Astrocyte (in vitro differentiated cells and primary cell): ENCODE results near the gene CCDC88B.
"Not testable (repeated sequence)": the region's sequence is repeated elsewhere in the genome, so short reads cannot be mapped to it uniquely, and the experiment has no call there.

Source experiments
- EZH2 ChIP-seq: IDR thresholded peaks from 2 replicates; pipeline ENCODE4 v1.6.1; 2012; ENCODE audit warnings: mild to moderate bottlenecking, low read length, inconsistent platforms; ENCODE audit not compliant: insufficient read depth
- TF ChIP-seq, protein P1 (sequence below): IDR thresholded peaks from 2 replicates; pipeline ENCODE4 v1.5.1; 2011; ENCODE audit warnings: low read depth, mild to moderate bottlenecking, inconsistent platforms, low read length, moderate library complexity; ENCODE audit not compliant: insufficient read depth

DNA sequence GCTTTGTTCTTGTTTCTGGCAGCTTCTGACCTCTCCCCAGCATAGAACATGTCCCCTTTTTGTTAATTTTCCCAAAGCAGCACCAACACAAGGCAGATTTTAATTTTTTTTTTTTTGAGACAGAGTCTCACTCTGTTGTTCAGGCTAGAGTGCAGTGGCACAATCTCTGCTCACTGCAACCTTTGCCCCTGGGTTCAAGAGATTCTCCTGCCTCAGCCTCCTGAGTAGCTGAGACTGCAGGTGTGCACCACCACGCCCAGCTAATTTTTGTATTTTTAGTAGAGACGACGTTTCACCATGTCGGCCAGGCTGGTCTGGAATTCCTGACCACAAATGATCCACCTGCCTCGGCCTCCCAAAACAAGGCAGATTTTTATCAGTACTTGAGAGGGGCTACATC is 32.2 kb upstream of the CCDC88B start:
- TF ChIP-seq EZH2 = not testable (repeated sequence)
- TF ChIP-seq, protein P1, sequence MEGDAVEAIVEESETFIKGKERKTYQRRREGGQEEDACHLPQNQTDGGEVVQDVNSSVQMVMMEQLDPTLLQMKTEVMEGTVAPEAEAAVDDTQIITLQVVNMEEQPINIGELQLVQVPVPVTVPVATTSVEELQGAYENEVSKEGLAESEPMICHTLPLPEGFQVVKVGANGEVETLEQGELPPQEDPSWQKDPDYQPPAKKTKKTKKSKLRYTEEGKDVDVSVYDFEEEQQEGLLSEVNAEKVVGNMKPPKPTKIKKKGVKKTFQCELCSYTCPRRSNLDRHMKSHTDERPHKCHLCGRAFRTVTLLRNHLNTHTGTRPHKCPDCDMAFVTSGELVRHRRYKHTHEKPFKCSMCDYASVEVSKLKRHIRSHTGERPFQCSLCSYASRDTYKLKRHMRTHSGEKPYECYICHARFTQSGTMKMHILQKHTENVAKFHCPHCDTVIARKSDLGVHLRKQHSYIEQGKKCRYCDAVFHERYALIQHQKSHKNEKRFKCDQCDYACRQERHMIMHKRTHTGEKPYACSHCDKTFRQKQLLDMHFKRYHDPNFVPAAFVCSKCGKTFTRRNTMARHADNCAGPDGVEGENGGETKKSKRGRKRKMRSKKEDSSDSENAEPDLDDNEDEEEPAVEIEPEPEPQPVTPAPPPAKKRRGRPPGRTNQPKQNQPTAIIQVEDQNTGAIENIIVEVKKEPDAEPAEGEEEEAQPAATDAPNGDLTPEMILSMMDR = not testable (repeated sequence)
